Neural cell (in vitro differentiated cells): ENCODE data around the gene C1QTNF1. TPM values are rescaled to one million over a fixed set of nuclear protein-coding genes. Genes with fewer than 3 reads are reported as not detected.

Experiments
- H2AFZ ChIP-seq: fragments of 200-600, 300-800 bp; sonication (generic), shearing (Covaris generic); 2 replicates; pipeline ENCODE4 v1.6.0; 2014; ENCODE audit warnings: low read depth, mild to moderate bottlenecking, antibody characterized with exemption, low read length, moderate library complexity
- H3F3A ChIP-seq: fragments of 200-600 bp; shearing (Covaris generic); 2 replicates; pipeline ENCODE4 v1.6.1; 2016; ENCODE audit warnings: mild to moderate bottlenecking, moderate library complexity, mixed read lengths, antibody characterized with exemption, low read length; ENCODE audit not compliant: insufficient read depth, poor library complexity, severe bottlenecking
- H3K27ac ChIP-seq: fragments of 200-600, 300-800 bp; sonication (generic), shearing (Covaris generic); 2 replicates; pipeline ENCODE4 v1.5.1; 2014; ENCODE audit warnings: mild to moderate bottlenecking, low read length, moderate library complexity
- H3K27me3 ChIP-seq: fragments of 300-800, 200-600 bp; sonication (generic), shearing (Covaris generic); 2 replicates; pipeline ENCODE4 v1.6.0; 2014; ENCODE audit warnings: mild to moderate bottlenecking, low read depth, low read length, moderate library complexity; ENCODE audit not compliant: insufficient read depth
- H3K36me3 ChIP-seq: fragments of 300-800, 200-600 bp; sonication (generic), shearing (Covaris generic); 2 replicates; pipeline ENCODE4 v1.5.1; 2014; ENCODE audit warnings: mild to moderate bottlenecking, antibody characterized with exemption, low read length, moderate library complexity; ENCODE audit not compliant: insufficient read depth
- H3K4me2 ChIP-seq: fragments of 300-800, 200-600 bp; sonication (generic), shearing (Covaris generic); 2 replicates; pipeline ENCODE4 v1.6.0; 2014; ENCODE audit warnings: mild to moderate bottlenecking, low read length
- H3K4me3 ChIP-seq: fragments of 300-800, 200-600 bp; sonication (generic), shearing (Covaris generic); 2 replicates; pipeline ENCODE4 v1.5.1; 2014; ENCODE audit warnings: mild to moderate bottlenecking, low read length, moderate library complexity
- H3K79me2 ChIP-seq: fragments of 200-600 bp; shearing (Covaris generic); replicated peaks from 2 replicates; pipeline ENCODE4 v1.6.0; 2014; ENCODE audit warnings: mild to moderate bottlenecking, low read length, moderate library complexity; ENCODE audit not compliant: insufficient read depth
- H3K9ac ChIP-seq: fragments of 300-800, 200-600 bp; sonication (generic), shearing (Covaris generic); 2 replicates; pipeline ENCODE4 v1.6.1; 2016; ENCODE audit warnings: mild to moderate bottlenecking, low read length, mixed read lengths
- H3K9me2 ChIP-seq: fragments of 200-600 bp; shearing (Covaris generic); 2 replicates; pipeline ENCODE4 v1.6.1; 2016; ENCODE audit warnings: mild to moderate bottlenecking, low read length, mixed read lengths; ENCODE audit not compliant: insufficient read depth
- H3K9me3 ChIP-seq: fragments of 200-600, 300-800 bp; sonication (generic), shearing (Covaris generic); 2 replicates; pipeline ENCODE4 v1.6.1; 2016; ENCODE audit warnings: mild to moderate bottlenecking, mixed run types, low read length, moderate library complexity, mixed read lengths
- H4K20me1 ChIP-seq: fragments of 200-600 bp; shearing (Covaris generic); 2 replicates; pipeline ENCODE4 v1.6.1; 2016; ENCODE audit warnings: mild to moderate bottlenecking, mixed run types; ENCODE audit not compliant: insufficient read depth
- CTCF ChIP-seq: fragments of 450-650 bp; IDR thresholded peaks from 2 replicates; pipeline ENCODE4 v1.5.1; 2014; ENCODE audit warnings: antibody characterized with exemption, mild to moderate bottlenecking, moderate library complexity; ENCODE audit not compliant: poor library complexity, severe bottlenecking
- EP300 ChIP-seq: fragments of 450-650 bp; conservative IDR thresholded peaks from 2 replicates; pipeline ENCODE4 v1.6.1; 2014; ENCODE audit warnings: antibody characterized with exemption, mild to moderate bottlenecking, moderate library complexity; ENCODE audit not compliant: poor library complexity, severe bottlenecking
- EZH2 ChIP-seq: fragments of 200-600, 300-800 bp; shearing (Covaris generic), sonication (generic); IDR thresholded peaks from 2 replicates; pipeline ENCODE4 v1.6.1; 2014; ENCODE audit warnings: antibody characterized with exemption, low read length, borderline replicate concordance, mild to moderate bottlenecking; ENCODE audit not compliant: insufficient read depth, poor library complexity, severe bottlenecking
- MXI1 ChIP-seq: fragments of 450-650 bp; conservative IDR thresholded peaks from 2 replicates; pipeline ENCODE4 v1.6.1; 2014; ENCODE audit warnings: antibody characterized with exemption, mild to moderate bottlenecking; ENCODE audit not compliant: poor library complexity, severe bottlenecking
- POLR2AphosphoS5 ChIP-seq: IDR thresholded peaks from 2 replicates; pipeline ENCODE4 v1.6.1; 2012
- RAD21 ChIP-seq: fragments of 450-650 bp; conservative IDR thresholded peaks from 2 replicates; pipeline ENCODE4 v1.6.1; 2014; ENCODE audit warnings: antibody characterized with exemption, mild to moderate bottlenecking, moderate library complexity
- SMC3 ChIP-seq: fragments of 450-650 bp; conservative IDR thresholded peaks from 2 replicates; pipeline ENCODE4 v1.6.1; 2014; ENCODE audit warnings: antibody characterized with exemption, mild to moderate bottlenecking, moderate library complexity; ENCODE audit not compliant: poor library complexity
- TAF1 ChIP-seq: IDR thresholded peaks from 2 replicates; pipeline ENCODE4 v1.6.1; 2012; ENCODE audit warnings: low read depth
- polyA plus RNA-seq: library from polyadenylated mRNA; depleted of rRNA; stranded (reverse); fragments of >200 nt; gene quantifications from 2 replicates; pipeline ENCODE4 v1.2.3, GENCODE V29; 2014
- TF ChIP-seq, protein P1 (sequence below): IDR thresholded peaks from 2 replicates; pipeline ENCODE4 v1.6.1; 2012; ENCODE audit warnings: borderline replicate concordance

C1QTNF1 gene
- polyA plus RNA-seq, 1 donor from 2014 or later = 0.16 TPM

DNA sequence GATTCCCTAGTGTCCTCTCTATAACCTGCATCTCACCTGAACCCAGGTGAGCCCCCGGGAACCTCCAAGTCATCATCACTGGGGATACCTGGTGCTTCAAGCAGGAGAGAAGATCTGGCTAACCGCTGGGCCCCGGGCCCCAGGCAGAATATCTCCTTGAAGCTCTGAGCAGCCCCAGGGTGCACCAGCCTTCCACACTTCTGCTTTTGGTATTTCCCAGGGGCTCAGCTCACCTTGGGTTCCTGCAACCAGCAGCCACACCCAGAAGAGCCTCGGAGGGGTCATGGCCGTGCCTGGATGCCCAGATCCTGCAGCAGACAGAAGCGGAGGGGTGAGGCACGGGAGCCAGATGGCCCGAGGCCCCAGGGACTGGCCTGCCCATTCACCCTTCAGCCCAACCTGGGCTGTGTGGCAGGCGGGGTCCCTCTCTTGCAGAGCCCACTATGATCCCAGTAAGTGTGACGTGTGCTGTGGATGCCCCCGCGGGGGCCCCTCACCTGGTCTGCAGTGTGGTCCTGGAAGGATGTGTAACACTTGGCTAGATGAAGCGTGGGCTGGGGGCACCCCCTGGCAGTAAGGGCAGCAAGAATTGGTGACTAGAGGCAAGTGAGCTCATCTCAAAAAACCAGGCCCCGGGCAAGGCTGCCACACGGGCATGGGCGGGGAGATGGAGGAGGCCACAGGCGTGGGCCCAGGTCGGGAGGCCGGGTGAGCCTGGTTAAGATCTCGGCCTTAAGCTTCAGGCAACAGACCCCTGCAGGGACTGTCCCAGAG is 46.9 kb upstream of the C1QTNF1 start:
- Histone ChIP-seq H3K27ac (no peak overlapping the region), H3K79me2 (no peaks in the 10 kb centered on the region), H3K27me3 (no peaks in the 10 kb centered on the region), H3K36me3 (no peaks in the 10 kb centered on the region), H3F3A (no peaks in the 10 kb centered on the region), H3K9me3 (no peaks in the 10 kb centered on the region), H4K20me1 (no peaks in the 10 kb centered on the region), H3K4me2 (no peak overlapping the region), H3K4me3 (no peak overlapping the region), H2AFZ (no peak overlapping the region), H3K9me2 (no peaks in the 10 kb centered on the region), H3K9ac (no peak overlapping the region)
- TF ChIP-seq TAF1 (no peak), CTCF (no peak), SMC3 (no peak), EZH2 (no peak), RAD21 (no peak), MXI1 (no peak), EP300 (no peak), POLR2AphosphoS5 (no peak)
- TF ChIP-seq, protein P1, sequence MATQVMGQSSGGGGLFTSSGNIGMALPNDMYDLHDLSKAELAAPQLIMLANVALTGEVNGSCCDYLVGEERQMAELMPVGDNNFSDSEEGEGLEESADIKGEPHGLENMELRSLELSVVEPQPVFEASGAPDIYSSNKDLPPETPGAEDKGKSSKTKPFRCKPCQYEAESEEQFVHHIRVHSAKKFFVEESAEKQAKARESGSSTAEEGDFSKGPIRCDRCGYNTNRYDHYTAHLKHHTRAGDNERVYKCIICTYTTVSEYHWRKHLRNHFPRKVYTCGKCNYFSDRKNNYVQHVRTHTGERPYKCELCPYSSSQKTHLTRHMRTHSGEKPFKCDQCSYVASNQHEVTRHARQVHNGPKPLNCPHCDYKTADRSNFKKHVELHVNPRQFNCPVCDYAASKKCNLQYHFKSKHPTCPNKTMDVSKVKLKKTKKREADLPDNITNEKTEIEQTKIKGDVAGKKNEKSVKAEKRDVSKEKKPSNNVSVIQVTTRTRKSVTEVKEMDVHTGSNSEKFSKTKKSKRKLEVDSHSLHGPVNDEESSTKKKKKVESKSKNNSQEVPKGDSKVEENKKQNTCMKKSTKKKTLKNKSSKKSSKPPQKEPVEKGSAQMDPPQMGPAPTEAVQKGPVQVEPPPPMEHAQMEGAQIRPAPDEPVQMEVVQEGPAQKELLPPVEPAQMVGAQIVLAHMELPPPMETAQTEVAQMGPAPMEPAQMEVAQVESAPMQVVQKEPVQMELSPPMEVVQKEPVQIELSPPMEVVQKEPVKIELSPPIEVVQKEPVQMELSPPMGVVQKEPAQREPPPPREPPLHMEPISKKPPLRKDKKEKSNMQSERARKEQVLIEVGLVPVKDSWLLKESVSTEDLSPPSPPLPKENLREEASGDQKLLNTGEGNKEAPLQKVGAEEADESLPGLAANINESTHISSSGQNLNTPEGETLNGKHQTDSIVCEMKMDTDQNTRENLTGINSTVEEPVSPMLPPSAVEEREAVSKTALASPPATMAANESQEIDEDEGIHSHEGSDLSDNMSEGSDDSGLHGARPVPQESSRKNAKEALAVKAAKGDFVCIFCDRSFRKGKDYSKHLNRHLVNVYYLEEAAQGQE = no peak

DNA sequence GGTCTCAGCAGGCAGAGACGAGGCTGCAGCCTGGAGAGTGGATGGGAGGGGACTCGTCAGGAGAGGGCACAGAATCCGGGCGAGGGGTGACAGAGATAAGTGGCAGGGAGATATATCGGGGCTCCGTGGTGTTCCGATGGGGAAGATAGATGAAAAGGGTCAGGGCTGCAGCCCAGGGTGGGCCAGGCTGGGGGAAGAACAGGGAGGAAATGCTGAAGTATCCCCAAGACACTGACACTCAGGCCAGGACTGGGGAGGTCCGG is 46.4 kb upstream of the C1QTNF1 start:
- Histone ChIP-seq H3K9ac (no peak overlapping the region), H4K20me1 (no peaks in the 10 kb centered on the region), H3K4me3 (no peak overlapping the region), H3K9me3 (no peaks in the 10 kb centered on the region), H2AFZ (no peak overlapping the region), H3K27me3 (no peaks in the 10 kb centered on the region), H3F3A (no peaks in the 10 kb centered on the region), H3K79me2 (no peaks in the 10 kb centered on the region), H3K4me2 (no peak overlapping the region), H3K36me3 (no peaks in the 10 kb centered on the region), H3K27ac (no peak overlapping the region), H3K9me2 (no peaks in the 10 kb centered on the region)
- TF ChIP-seq TAF1 (no peak), POLR2AphosphoS5 (no peak), EZH2 (no peak), RAD21 (no peak), CTCF (no peak), SMC3 (no peak), MXI1 (no peak), EP300 (no peak)
- TF ChIP-seq, protein P1 = no peak
